Nucleus accumbens (tissue), 56 donors: Measurements from ENCODE around the gene COL5A3.

Source experiments
- DNase-seq, 56 donors: peaks; one replicate each; lab custom pipeline; 2025; lab: John Stamatoyannopoulos, UW

COL5A3 gene

DNA sequence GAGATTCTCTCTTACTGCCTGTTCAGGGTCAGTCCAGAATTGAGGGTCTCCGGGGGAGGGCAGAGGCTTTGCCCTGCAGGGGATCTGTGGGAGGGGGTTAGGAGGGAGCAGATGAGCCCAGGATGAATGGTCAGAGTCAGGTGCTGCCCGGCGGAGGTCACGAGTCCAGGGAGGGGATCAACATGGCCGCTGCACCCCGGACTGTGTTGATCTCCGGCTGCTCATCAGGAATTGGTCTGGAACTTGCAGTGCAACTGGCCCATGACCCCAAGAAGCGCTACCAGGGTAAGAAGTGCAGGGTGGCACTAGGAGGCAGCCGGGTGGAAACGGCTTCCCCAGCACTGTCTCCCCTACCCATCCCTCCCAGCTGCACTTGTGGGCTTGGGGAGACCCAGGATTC is 3.0 kb upstream of the COL5A3 start, which contains the start of gene RDH8:
TSS of gene RDH8 (plus strand) at position 168 of the 400 bp plus-strand sequence. CDS start at position 183, 15 bp downstream.
- DNase-seq, result no peak

- DNase-seq, result no peak
Observed at GRCh38 chr19:10011974-10012373, 1.7 kb upstream of the COL5A3 start.

- DNase-seq, result no peak
Observed at GRCh38 chr19:10010939-10011338, 635 bp upstream of the COL5A3 start.

- DNase-seq, result peak in 4 of 56 donors; percentile 3 to 21 (median 4)
Observed at GRCh38 chr19:10009714-10010224, 535 bp downstream of the COL5A3 start.

- no peak for DNase-seq
Observed at GRCh38 chr19:10008184-10008765, 2.0 kb downstream of the COL5A3 start.

DNA sequence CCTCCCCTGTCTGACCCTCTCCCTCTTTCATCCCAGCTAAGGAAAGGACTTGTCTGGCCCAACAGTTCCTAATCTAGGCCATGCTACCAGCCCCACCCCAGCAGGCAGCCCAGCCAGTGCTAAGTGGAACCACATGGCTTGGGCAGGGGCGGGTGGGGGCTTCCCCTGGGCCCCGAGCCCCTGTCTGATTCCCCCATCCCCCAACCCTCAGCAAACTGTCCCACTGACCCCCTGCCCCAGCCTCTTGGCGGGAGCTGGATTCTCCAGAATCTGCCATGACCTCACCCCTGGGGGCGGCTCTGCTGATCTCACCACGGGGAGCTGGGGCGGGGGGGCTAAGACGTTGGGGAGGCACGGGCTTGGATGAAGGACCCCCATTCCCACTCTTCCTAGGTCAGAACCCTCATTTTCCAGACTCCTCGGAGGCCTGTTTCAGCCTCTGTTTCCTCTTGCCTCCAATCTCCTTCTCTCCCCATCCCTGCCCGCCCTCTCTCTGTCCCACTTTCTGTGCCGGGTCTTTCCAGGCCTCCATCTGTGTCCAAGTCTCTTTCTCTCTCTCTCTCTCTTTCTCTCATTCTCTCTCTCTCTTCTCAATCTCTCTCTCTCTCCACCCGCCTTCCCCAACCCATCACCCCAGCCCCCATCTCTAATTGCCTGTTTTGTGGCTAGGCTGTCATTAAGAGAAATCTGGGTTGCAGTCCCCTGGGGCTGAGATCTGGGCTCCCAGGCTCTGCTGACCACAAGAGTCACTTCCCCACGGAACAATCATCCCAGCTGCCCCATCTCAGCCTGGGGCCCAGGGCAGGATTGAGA is 2.7 kb downstream of the COL5A3 start:
- DNase-seq, result peak in 3 of 56 donors; percentile 3 to 6 (median 3)

GRCh38 chr19:10006752-10007323 is 3.5 kb downstream of the COL5A3 start:
- DNase-seq, result no peak

DNA sequence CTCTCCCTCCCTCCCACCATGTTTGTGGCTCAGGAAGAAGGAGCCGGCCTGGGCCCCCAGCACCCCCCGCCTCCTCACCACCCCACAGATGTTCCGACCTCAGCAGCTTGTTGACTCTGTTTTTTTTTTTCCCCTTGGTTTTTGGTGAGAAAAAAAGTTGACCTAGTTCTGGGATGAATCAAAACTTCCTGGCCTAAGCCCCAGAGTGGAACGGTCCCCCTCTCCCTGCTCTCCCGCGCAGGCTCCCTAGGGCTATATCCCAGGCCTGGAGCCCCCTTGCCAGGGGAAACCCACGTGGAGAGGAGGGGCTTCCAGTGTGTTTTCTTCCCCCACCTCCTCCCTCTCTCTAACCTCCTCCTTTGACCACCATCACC is 4.0 kb downstream of the COL5A3 start:
- DNase-seq, result peak in 15 of 56 donors; percentile 6 to 34 (median 20)

GRCh38 chr19:10005632-10006334 is 4.5 kb downstream of the COL5A3 start:
- DNase-seq, result no peak

- DNase-seq, result no peak
Observed at GRCh38 chr19:10004617-10005016, 5.7 kb downstream of the COL5A3 start.

GRCh38 chr19:10003271-10003670 is 7.0 kb downstream of the COL5A3 start:
- DNase-seq, result no peak

GRCh38 chr19:10001899-10002298 is 8.4 kb downstream of the COL5A3 start:
- no peak for DNase-seq

DNA sequence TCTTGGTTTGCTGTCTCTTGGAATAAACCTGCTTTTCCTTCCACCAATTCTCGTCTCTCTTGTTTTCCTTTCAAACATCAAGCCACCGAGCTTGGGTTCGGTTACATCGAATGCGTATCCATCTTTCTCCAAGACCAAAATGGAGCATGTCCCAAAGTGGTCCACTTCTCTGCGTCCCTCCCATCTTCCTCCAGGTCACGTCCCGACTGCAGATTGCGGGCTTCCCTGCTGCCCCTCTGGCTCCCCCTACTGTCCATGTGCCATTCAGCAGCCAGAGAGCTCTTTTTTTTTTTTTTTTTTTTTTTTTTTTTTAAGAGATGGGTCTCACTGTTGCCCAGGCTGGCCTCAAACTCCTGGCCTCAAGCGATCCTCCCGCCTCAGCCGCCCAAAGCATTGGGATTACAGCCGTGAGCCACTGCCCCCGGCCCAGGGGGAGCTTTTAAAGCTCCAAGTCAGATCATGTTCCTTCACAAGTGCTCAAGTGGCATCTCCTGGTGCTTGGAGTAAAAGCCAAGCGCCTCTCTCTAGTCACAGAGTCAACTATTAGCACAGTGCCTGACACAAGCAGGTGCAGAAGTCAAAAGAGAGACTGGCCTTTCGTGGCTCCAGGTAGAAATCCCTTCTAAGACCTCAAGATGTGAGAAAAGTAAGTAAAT is 10.0 kb downstream of the COL5A3 start:
- DNase-seq, result peak in 40 of 56 donors; percentile 2 to 76 (median 30)

DNA sequence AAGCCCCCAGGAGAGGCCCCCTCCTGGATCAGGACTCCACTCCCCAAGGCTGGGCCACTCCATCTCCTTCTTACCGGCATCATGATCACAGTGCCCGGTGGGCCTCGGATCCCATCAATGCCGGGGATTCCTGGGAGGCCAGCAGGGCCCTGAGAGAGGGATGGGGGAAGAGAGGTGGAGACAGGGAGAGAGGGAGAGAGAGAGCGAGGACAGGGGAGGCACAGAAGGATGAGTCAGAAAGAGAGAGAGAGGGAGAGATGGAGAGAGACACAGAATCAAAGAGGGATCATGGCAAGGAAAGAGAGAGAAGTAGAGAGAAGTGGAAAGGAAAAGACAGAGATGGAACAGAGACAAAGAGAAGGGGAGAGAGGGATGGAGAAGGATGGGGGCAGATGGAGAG is 13.8 kb downstream of the COL5A3 start:
- DNase-seq, result no peak

GRCh38 chr19:9995999-9996398 is 14.3 kb downstream of the COL5A3 start:
- no peak for DNase-seq

DNA sequence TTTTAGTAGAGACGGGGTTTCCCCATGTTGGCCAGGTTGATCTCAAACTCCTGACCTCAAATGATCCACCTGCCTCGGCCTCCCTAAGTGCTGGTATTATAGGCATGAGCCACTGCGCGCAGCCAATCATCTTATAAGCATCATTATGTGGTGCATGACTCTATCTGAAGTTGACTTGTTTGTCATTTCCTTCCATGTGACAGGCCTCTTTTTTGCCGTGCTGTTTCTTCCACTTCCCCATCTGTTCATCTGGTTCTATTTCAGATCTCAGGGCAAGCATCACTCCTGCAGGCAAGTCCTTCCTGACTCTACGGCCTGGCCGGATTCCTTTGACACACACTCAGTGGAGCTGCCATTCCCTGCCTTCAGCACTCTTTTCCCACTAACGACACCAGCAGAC is 15.2 kb downstream of the COL5A3 start:
- no peak for DNase-seq

DNA sequence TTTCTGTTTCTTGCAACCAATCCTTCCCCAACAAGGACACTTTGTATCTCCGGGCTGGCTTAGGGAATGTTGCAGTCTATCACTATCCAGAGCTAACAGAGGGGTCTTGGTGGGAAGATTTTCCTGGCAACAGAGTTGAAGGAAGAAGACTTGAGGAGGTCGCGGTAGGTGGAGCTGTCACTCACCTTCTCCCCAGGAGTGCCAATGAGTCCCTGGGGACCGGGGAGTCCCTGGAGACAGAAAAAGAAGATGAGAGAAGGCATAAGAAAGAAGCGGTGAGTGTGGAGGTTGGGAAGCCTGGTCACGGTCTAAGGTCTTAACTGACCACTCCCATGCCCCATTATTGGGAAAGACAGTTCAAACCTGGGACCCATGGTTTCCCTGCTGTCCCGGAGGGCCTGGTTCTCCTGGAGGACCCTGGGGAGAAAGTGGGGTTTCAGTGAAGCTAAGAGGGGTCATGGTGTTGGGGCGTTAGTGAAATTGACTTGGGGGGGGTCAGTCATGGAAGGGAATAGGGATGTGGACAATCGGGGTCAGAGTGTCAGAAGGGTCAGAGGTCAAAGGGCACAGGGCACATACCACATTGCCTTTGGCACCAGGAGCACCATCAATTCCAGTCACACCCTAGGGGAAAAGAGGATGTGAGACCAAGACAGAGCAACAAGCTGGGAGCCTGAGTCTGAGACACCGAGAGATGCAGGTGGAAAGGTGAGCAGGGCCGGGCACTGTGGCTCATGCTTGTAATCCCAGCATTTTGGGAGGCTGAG is 18.7 kb downstream of the COL5A3 start:
- peak in 1 of 56 donors; percentile 20 for DNase-seq

DNA sequence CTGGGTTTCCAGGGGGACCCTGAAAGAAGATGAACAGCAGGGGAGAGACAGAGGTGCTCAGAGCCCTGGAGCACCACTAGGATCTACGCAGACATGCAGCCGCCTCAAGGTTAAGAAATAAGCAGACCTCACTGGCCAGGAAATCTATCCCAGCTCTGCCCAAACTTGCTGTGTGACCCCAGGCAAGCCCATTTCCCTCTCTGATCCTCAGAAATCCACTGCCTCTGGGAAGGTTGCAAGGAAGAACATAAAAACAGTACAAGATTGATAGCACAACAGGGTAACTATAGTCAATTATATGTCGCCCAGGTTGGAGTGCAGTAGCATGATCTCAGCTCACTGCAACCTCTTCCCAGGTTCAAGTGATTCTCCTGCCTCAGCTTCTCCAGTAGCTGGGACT is 20.8 kb downstream of the COL5A3 start:
- no peak for DNase-seq

GRCh38 chr19:9986787-9987281 is 23.5 kb downstream of the COL5A3 start:
- DNase-seq, result peak in 49 of 56 donors; percentile 5 to 91 (median 48)
